Measurements from ENCODE around the gene DCLK2.
"Not testable (repeated sequence)": the region's sequence is repeated elsewhere in the genome, so short reads cannot be mapped to it uniquely, and the experiment has no call there.

The DCLK2 gene

GRCh38 chr4:150181536-150181935 is 103.3 kb downstream of the DCLK2 start:
- H3K27ac ChIP-seq (ENCODE audit: low read depth, low read length), result no peak overlapping the region
- peak; percentile 42 for DNase-seq

DNA sequence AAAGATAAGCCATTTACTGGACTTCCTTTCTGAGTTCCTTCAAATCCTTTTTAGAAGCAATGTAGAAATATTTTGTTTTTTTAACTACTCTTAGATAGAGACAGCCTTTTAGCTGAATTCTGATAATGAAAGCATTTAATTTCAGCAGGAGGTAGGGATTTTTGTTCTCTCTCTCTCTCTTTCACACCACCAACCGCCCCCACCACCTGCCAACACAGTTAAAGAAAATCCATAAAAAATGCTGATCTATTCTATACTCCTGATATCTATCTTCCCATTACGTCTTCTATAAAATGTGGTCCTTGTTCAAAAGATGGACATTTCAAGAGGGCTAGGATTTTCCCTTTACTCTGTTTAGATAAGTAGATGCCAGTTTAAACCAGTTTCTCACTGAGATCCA is 104.5 kb downstream of the DCLK2 start:
- Histone ChIP-seq H2BK15ac (replicated peaks; ENCODE audit: low read depth) (no peak overlapping the region), H2BK5ac (ENCODE audit: low read length) (no peak overlapping the region), H3K56ac (ENCODE audit: low read length) (no peak overlapping the region), H3K27ac (ENCODE audit: low read depth, low read length) (no peak overlapping the region), H3K4me2 (ENCODE audit: low read length) (no peak overlapping the region), H2BK120ac (ENCODE audit: low read depth, low read length) (no peak overlapping the region), H3K18ac (ENCODE audit: low read length) (no peak overlapping the region), H3K4me3 (ENCODE audit: low read length) (no peak overlapping the region), H3K79me2 (ENCODE audit: control insufficient read depth, insufficient read depth, low read length) (no peaks in the 10 kb centered on the region), H3K4ac (ENCODE audit: low read depth, low read length) (no peak overlapping the region), H3K23ac (ENCODE audit: low read length) (no peak overlapping the region), H3K9ac (ENCODE audit: low read length) (no peak overlapping the region), H3K4me1 (ENCODE audit: control insufficient read depth, low read depth, low read length) (no peaks in the 10 kb centered on the region), H3K36me3 (ENCODE audit: control insufficient read depth, insufficient read depth, low read length) (no peaks in the 10 kb centered on the region), H3K27me3 (ENCODE audit: insufficient read depth, low read length, poor library complexity) (no peaks in the 10 kb centered on the region), H4K8ac (ENCODE audit: low read depth, low read length) (no peak overlapping the region), H4K5ac (ENCODE audit: low read length) (no peak overlapping the region), H2AK5ac (ENCODE audit: low read length) (no peak overlapping the region), H3K79me1 (ENCODE audit: low read length) (no peaks in the 10 kb centered on the region)
- no CpG with 5 or more reads among the region's 2 CpGs for WGBS (ENCODE audit: extremely low coverage, insufficient coverage, low lambda C conversion rate)
- DNase-seq, result no peak

More at GRCh38 chr4:150181536-150181935, 103.3 kb downstream of the DCLK2 start:
- H3K56ac ChIP-seq (ENCODE audit: low read length), result no peak overlapping the region
- no peak overlapping the region for H4K8ac ChIP-seq (ENCODE audit: low read depth, low read length)
- no peak overlapping the region for H4K5ac ChIP-seq (ENCODE audit: low read length)
- H3K23ac ChIP-seq (ENCODE audit: low read length), result no peak overlapping the region
- no peak overlapping the region for H2BK15ac ChIP-seq (replicated peaks; ENCODE audit: low read depth)
- no peak overlapping the region for H2AK5ac ChIP-seq (ENCODE audit: low read length)
- H3K4me1 ChIP-seq (ENCODE audit: control insufficient read depth, low read depth, low read length), result no peaks in the 10 kb centered on the region
- no peaks in the 10 kb centered on the region for H3K79me2 ChIP-seq (ENCODE audit: control insufficient read depth, insufficient read depth, low read length)
- H3K4me2 ChIP-seq (ENCODE audit: low read length), result no peak overlapping the region
- no peak overlapping the region for H3K18ac ChIP-seq (ENCODE audit: low read length)
- no peaks in the 10 kb centered on the region for H3K79me1 ChIP-seq (ENCODE audit: low read length)
- no peak overlapping the region for H2BK5ac ChIP-seq (ENCODE audit: low read length)
- H3K9ac ChIP-seq (ENCODE audit: low read length), result no peak overlapping the region
- no peak overlapping the region for H3K4ac ChIP-seq (ENCODE audit: low read depth, low read length)
- H2BK120ac ChIP-seq (ENCODE audit: low read depth, low read length), result no peak overlapping the region
- no peak overlapping the region for H3K4me3 ChIP-seq (ENCODE audit: low read length)
- H3K27me3 ChIP-seq (ENCODE audit: insufficient read depth, low read length, poor library complexity), result no peaks in the 10 kb centered on the region
- H3K36me3 ChIP-seq (ENCODE audit: control insufficient read depth, insufficient read depth, low read length), result no peaks in the 10 kb centered on the region

DNA sequence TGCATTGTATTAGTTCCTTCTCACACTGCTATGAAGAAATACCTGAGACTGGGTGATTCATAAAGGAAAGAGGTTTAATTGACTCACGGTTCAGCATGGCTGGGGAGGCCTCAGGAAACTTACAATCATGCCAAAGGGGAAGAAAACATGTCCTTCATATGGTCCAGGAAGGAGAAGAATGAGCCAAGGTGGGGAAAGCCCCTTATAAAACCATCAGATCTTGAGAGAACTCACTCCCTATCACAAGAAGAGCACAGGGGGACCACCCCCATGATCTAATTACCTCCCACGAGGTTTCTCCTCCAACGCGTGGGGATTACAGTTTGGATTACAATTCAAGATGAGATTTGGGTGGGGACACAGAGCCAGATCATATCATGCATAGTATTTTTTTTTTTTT is 106.8 kb downstream of the DCLK2 start:
- not testable (repeated sequence) for H4K5ac ChIP-seq (ENCODE audit: low read length); H3K4me1 ChIP-seq (ENCODE audit: control insufficient read depth, low read depth, low read length); H3K27me3 ChIP-seq (ENCODE audit: insufficient read depth, low read length, poor library complexity); H2BK15ac ChIP-seq (replicated peaks; ENCODE audit: low read depth); H3K56ac ChIP-seq (ENCODE audit: low read length); H3K23ac ChIP-seq (ENCODE audit: low read length); H3K4me3 ChIP-seq (ENCODE audit: low read length); H3K9ac ChIP-seq (ENCODE audit: low read length); H2AK5ac ChIP-seq (ENCODE audit: low read length); DNase-seq; H3K27ac ChIP-seq (ENCODE audit: low read depth, low read length); H2BK5ac ChIP-seq (ENCODE audit: low read length); H3K18ac ChIP-seq (ENCODE audit: low read length); H3K79me1 ChIP-seq (ENCODE audit: low read length); H3K36me3 ChIP-seq (ENCODE audit: control insufficient read depth, insufficient read depth, low read length); H3K4me2 ChIP-seq (ENCODE audit: low read length); H3K4ac ChIP-seq (ENCODE audit: low read depth, low read length); H4K8ac ChIP-seq (ENCODE audit: low read depth, low read length); H2BK120ac ChIP-seq (ENCODE audit: low read depth, low read length); H3K79me2 ChIP-seq (ENCODE audit: control insufficient read depth, insufficient read depth, low read length)
- WGBS (ENCODE audit: extremely low coverage, insufficient coverage, low lambda C conversion rate), result no CpG with 5 or more reads among the region's 4 CpGs

GRCh38 chr4:150192986-150193385 is 114.7 kb downstream of the DCLK2 start:
- Histone ChIP-seq H3K79me1 (ENCODE audit: low read length) (no peaks in the 10 kb centered on the region), H4K5ac (ENCODE audit: low read length) (no peak overlapping the region), H3K27me3 (ENCODE audit: insufficient read depth, low read length, poor library complexity) (no peaks in the 10 kb centered on the region), H4K8ac (ENCODE audit: low read depth, low read length) (no peak overlapping the region), H3K56ac (ENCODE audit: low read length) (no peak overlapping the region), H2BK5ac (ENCODE audit: low read length) (no peak overlapping the region), H3K23ac (ENCODE audit: low read length) (no peak overlapping the region), H3K4me1 (ENCODE audit: control insufficient read depth, low read depth, low read length) (no peaks in the 10 kb centered on the region), H3K79me2 (ENCODE audit: control insufficient read depth, insufficient read depth, low read length) (no peaks in the 10 kb centered on the region), H3K36me3 (ENCODE audit: control insufficient read depth, insufficient read depth, low read length) (no peaks in the 10 kb centered on the region), H2BK120ac (ENCODE audit: low read depth, low read length) (no peak overlapping the region), H2BK15ac (replicated peaks; ENCODE audit: low read depth) (no peak overlapping the region), H3K27ac (ENCODE audit: low read depth, low read length) (no peak overlapping the region), H3K4me2 (ENCODE audit: low read length) (no peak overlapping the region), H2AK5ac (ENCODE audit: low read length) (no peak overlapping the region), H3K9ac (ENCODE audit: low read length) (no peak overlapping the region), H3K4ac (ENCODE audit: low read depth, low read length) (no peak overlapping the region), H3K18ac (ENCODE audit: low read length) (no peak overlapping the region), H3K4me3 (ENCODE audit: low read length) (no peak overlapping the region)
- DNase-seq, result no peak
- no CpG with 5 or more reads among the region's 3 CpGs for WGBS (ENCODE audit: extremely low coverage, insufficient coverage, low lambda C conversion rate)

- H4K5ac ChIP-seq (ENCODE audit: low read length); H3K4ac ChIP-seq (ENCODE audit: low read depth, low read length); H2AK5ac ChIP-seq (ENCODE audit: low read length); H3K27me3 ChIP-seq (ENCODE audit: insufficient read depth, low read length, poor library complexity); H3K4me3 ChIP-seq (ENCODE audit: low read length); H4K8ac ChIP-seq (ENCODE audit: low read depth, low read length); H3K79me1 ChIP-seq (ENCODE audit: low read length); H3K18ac ChIP-seq (ENCODE audit: low read length); H3K79me2 ChIP-seq (ENCODE audit: control insufficient read depth, insufficient read depth, low read length); H2BK15ac ChIP-seq (replicated peaks; ENCODE audit: low read depth); H3K56ac ChIP-seq (ENCODE audit: low read length); H3K4me1 ChIP-seq (ENCODE audit: control insufficient read depth, low read depth, low read length); H3K4me2 ChIP-seq (ENCODE audit: low read length); H3K27ac ChIP-seq (ENCODE audit: low read depth, low read length); H3K9ac ChIP-seq (ENCODE audit: low read length); DNase-seq; H3K23ac ChIP-seq (ENCODE audit: low read length); H2BK5ac ChIP-seq (ENCODE audit: low read length); H3K36me3 ChIP-seq (ENCODE audit: control insufficient read depth, insufficient read depth, low read length); H2BK120ac ChIP-seq (ENCODE audit: low read depth, low read length): not testable (repeated sequence)
- WGBS (ENCODE audit: extremely low coverage, insufficient coverage, low lambda C conversion rate), result no CpG with 5 or more reads among the region's 4 CpGs
These were observed 119.0 kb downstream of the DCLK2 start for GRCh38 chr4:150197256-150197655.

- Histone ChIP-seq H4K5ac (ENCODE audit: low read length) (no peak overlapping the region), H3K4ac (ENCODE audit: low read depth, low read length) (no peak overlapping the region), H2BK15ac (replicated peaks; ENCODE audit: low read depth) (no peak overlapping the region), H3K4me3 (ENCODE audit: low read length) (no peak overlapping the region), H3K4me2 (ENCODE audit: low read length) (no peak overlapping the region), H3K23ac (ENCODE audit: low read length) (no peak overlapping the region), H3K27ac (ENCODE audit: low read depth, low read length) (no peak overlapping the region), H3K36me3 (ENCODE audit: control insufficient read depth, insufficient read depth, low read length) (no peaks in the 10 kb centered on the region), H3K27me3 (ENCODE audit: insufficient read depth, low read length, poor library complexity) (no peaks in the 10 kb centered on the region), H3K18ac (ENCODE audit: low read length) (no peak overlapping the region), H3K79me1 (ENCODE audit: low read length) (no peaks in the 10 kb centered on the region), H2AK5ac (ENCODE audit: low read length) (no peak overlapping the region), H2BK5ac (ENCODE audit: low read length) (no peak overlapping the region), H3K56ac (ENCODE audit: low read length) (no peak overlapping the region), H3K4me1 (ENCODE audit: control insufficient read depth, low read depth, low read length) (no peaks in the 10 kb centered on the region), H4K8ac (ENCODE audit: low read depth, low read length) (no peak overlapping the region), H3K79me2 (ENCODE audit: control insufficient read depth, insufficient read depth, low read length) (no peaks in the 10 kb centered on the region), H2BK120ac (ENCODE audit: low read depth, low read length) (no peak overlapping the region), H3K9ac (ENCODE audit: low read length) (no peak overlapping the region)
- no peak for DNase-seq
- WGBS (ENCODE audit: extremely low coverage, insufficient coverage, low lambda C conversion rate), result no CpG with 5 or more reads among the region's 2 CpGs
These were observed 120.8 kb downstream of the DCLK2 start for GRCh38 chr4:150199056-150199455.
